Hepatocyte (in vitro differentiated cells): ENCODE data around the gene PRDM16. TPM values are rescaled to one million over a fixed set of nuclear protein-coding genes. Genes with fewer than 3 reads are reported as not detected.

ENCODE experiments used
- DNase-seq: peaks from one replicate; pipeline ENCODE4 v3.0.0-alpha.2; 2016; ENCODE audit warnings: low spot score
- H2AFZ ChIP-seq: fragments of 200-600 bp; sonication (generic); 2 replicates; pipeline ENCODE4 v1.6.0; 2016; ENCODE audit warnings: antibody characterized with exemption, mild to moderate bottlenecking
- H3K27ac ChIP-seq: fragments of 200-600 bp; sonication (generic); 2 replicates; pipeline ENCODE4 v1.5.1; 2016; ENCODE audit warnings: mild to moderate bottlenecking
- H3K27me3 ChIP-seq: fragments of 200-600 bp; sonication (generic); 2 replicates; pipeline ENCODE4 v1.6.1; 2016
- H3K36me3 ChIP-seq: fragments of 200-600 bp; sonication (generic); replicated peaks from 2 replicates; pipeline ENCODE4 v1.5.1; 2016; ENCODE audit warnings: low read depth; ENCODE audit not compliant: insufficient read depth
- H3K4me1 ChIP-seq: fragments of 200-600 bp; sonication (generic); 2 replicates; pipeline ENCODE4 v1.5.1; 2016; ENCODE audit warnings: mild to moderate bottlenecking, moderate library complexity; ENCODE audit not compliant: insufficient read depth
- H3K4me2 ChIP-seq: fragments of 200-600 bp; sonication (generic); 2 replicates; pipeline ENCODE4 v1.6.0; 2016
- H3K4me3 ChIP-seq: fragments of 200-600 bp; sonication (generic); 2 replicates; pipeline ENCODE4 v1.5.1; 2016; ENCODE audit warnings: mild to moderate bottlenecking
- H3K79me2 ChIP-seq: fragments of 200-600 bp; sonication (generic); 2 replicates; pipeline ENCODE4 v1.6.0; 2017; ENCODE audit warnings: mild to moderate bottlenecking
- H3K9me2 ChIP-seq: fragments of 200-600 bp; sonication (generic); replicated peaks from 2 replicates; pipeline ENCODE4 v1.6.0; 2017; ENCODE audit warnings: mild to moderate bottlenecking; ENCODE audit not compliant: insufficient read depth
- H3K9me3 ChIP-seq: fragments of 200-600 bp; sonication (generic); 2 replicates; pipeline ENCODE4 v1.5.1; 2016; ENCODE audit warnings: low read depth, mild to moderate bottlenecking
- H4K20me1 ChIP-seq: fragments of 200-600 bp; sonication (generic); 2 replicates; pipeline ENCODE4 v1.6.0; 2016; ENCODE audit warnings: mild to moderate bottlenecking; ENCODE audit not compliant: insufficient read depth, poor library complexity, severe bottlenecking
- EZH2 ChIP-seq: fragments of 200-600 bp; sonication (generic); IDR thresholded peaks from 2 replicates; pipeline ENCODE4 v1.6.1; 2016; ENCODE audit warnings: antibody characterized with exemption, mild to moderate bottlenecking, borderline replicate concordance
- EZH2phosphoT487 ChIP-seq: fragments of 200-600 bp; sonication (generic); IDR thresholded peaks from one replicate; pipeline ENCODE4 v1.6.1; 2018; ENCODE audit warnings: antibody characterized with exemption, mild to moderate bottlenecking, low read depth, moderate library complexity; ENCODE audit not compliant: unreplicated experiment, severe bottlenecking
- WGBS: methylation state at CpG from one replicate; pipeline ENCODE4 v1.1.6; 2016; ENCODE audit warnings: low lambda C conversion rate; ENCODE audit errors: missing lambda C conversion rate; 5-methylcytosine and 5-hydroxymethylcytosine counted together
- polyA plus RNA-seq: library from polyadenylated mRNA; unstranded; fragments of >200 nt; fragmentation: Nextera tagmentation; extraction: Ambion mirVana; gene quantifications from 2 replicates; pipeline ENCODE4 v1.2.1, GENCODE V29; 2016
- total RNA-seq: library from RNA; depleted of rRNA; stranded (reverse); fragments of >200 nt; gene quantifications from 2 replicates; pipeline ENCODE4 v1.2.3, GENCODE V29; 2014
- TF ChIP-seq, protein P1 (sequence below): fragments of 200-600 bp; sonication (generic); IDR thresholded peaks from 2 replicates; pipeline ENCODE4 v1.5.1; 2016; ENCODE audit warnings: antibody characterized with exemption, mild to moderate bottlenecking; ENCODE audit not compliant: poor library complexity

Gene PRDM16
- total and polyA plus RNA-seq, 2 experiments from 2014 or later, result 8.1 to 9.9 TPM

DNA sequence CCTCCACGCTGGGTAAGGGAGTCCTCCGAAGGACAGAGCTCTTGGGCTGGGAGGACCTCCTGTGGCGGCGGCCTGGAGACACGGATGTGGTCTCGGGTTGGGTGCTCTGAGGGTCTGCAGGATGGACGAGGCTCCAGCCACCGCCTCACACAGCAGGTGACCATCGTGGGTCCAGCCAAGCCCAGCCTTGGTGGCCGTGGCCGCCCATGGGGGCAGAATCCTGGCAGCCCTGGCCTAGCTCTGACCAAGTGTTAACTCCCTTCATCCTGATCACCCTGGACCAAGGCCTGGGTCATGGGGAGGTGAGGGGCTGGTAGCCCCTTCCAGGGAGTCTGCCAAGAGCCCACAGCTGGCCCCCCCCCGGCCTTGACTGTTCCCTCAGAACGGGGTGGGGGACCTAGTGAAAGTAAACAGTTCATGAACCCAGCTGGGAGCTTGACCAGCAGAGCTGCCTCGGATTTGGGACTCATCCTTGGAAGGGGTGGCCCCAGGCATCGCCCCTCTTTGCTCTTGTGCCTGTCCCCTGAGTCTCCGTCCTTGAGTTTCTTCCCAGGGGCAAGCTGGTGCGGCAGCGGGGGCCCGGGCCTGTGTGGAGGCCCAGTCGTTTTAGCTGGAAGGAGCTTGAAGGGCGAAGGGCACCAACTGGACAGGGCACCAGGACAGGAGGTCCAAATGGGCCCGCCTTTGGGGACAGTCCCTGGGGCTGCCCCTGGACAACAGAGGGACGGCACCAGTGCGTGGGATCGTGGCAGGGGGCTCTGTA, 403.3 kb downstream of the PRDM16 start:
- 89% methylated on average over 24 of the region's 25 CpGs for WGBS
- H3K4me1 ChIP-seq, result peaks cover 14% of the 10 kb centered on the region
- no peaks in the 10 kb centered on the region for H3K9me2 ChIP-seq
- no peaks in the 10 kb centered on the region for H3K9me3 ChIP-seq
- H3K36me3 ChIP-seq, result no peaks in the 10 kb centered on the region
- no peaks in the 10 kb centered on the region for H3K79me2 ChIP-seq
- no peak overlapping the region for H3K4me3 ChIP-seq
- H3K27ac ChIP-seq, result peak overlapping the region; percentile 54
- no peaks in the 10 kb centered on the region for H4K20me1 ChIP-seq
- no peak overlapping the region for H3K4me2 ChIP-seq
- H2AFZ ChIP-seq, result no peak overlapping the region
- TF ChIP-seq EZH2phosphoT487 (no peak), EZH2 (no peak)
- TF ChIP-seq, protein P1, sequence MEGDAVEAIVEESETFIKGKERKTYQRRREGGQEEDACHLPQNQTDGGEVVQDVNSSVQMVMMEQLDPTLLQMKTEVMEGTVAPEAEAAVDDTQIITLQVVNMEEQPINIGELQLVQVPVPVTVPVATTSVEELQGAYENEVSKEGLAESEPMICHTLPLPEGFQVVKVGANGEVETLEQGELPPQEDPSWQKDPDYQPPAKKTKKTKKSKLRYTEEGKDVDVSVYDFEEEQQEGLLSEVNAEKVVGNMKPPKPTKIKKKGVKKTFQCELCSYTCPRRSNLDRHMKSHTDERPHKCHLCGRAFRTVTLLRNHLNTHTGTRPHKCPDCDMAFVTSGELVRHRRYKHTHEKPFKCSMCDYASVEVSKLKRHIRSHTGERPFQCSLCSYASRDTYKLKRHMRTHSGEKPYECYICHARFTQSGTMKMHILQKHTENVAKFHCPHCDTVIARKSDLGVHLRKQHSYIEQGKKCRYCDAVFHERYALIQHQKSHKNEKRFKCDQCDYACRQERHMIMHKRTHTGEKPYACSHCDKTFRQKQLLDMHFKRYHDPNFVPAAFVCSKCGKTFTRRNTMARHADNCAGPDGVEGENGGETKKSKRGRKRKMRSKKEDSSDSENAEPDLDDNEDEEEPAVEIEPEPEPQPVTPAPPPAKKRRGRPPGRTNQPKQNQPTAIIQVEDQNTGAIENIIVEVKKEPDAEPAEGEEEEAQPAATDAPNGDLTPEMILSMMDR, result no peak
- H3K27me3 ChIP-seq, result no peaks in the 10 kb centered on the region
- DNase-seq, result no peak

DNA sequence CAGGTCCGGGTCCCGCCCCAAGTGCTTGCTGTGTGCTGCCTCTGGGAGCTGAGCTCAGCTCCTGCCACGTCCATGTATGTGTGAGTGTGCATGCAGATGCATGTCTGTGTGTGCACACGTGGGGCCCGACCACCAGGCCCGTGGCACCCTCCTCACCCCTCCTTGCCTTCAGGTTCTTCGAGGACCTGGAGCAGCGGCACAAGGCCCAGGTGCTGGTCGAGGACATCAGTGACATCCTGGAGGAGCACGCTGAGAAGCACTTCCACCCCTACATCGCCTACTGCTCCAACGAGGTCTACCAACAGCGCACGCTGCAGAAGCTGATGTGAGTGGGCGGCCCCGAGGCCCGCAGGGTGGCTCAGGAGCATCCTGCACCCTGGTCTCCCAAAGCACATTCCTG, 403.9 kb downstream of the PRDM16 start:
- no peaks in the 10 kb centered on the region for H3K9me3 ChIP-seq
- no peaks in the 10 kb centered on the region for H3K27me3 ChIP-seq
- DNase-seq, result no peak
- H3K79me2 ChIP-seq, result no peaks in the 10 kb centered on the region
- no peak overlapping the region for H3K27ac ChIP-seq
- H3K4me2 ChIP-seq, result no peak overlapping the region
- no peak overlapping the region for H2AFZ ChIP-seq
- no peak overlapping the region for H3K4me3 ChIP-seq
- 95% methylated on average over 17 of the region's 17 CpGs for WGBS
- no peaks in the 10 kb centered on the region for H3K36me3 ChIP-seq
- no peaks in the 10 kb centered on the region for H3K9me2 ChIP-seq
- TF ChIP-seq, protein P1, result no peak
- TF ChIP-seq EZH2 (no peak), EZH2phosphoT487 (no peak)
- peaks cover 14% of the 10 kb centered on the region for H3K4me1 ChIP-seq
- H4K20me1 ChIP-seq, result no peaks in the 10 kb centered on the region

DNA sequence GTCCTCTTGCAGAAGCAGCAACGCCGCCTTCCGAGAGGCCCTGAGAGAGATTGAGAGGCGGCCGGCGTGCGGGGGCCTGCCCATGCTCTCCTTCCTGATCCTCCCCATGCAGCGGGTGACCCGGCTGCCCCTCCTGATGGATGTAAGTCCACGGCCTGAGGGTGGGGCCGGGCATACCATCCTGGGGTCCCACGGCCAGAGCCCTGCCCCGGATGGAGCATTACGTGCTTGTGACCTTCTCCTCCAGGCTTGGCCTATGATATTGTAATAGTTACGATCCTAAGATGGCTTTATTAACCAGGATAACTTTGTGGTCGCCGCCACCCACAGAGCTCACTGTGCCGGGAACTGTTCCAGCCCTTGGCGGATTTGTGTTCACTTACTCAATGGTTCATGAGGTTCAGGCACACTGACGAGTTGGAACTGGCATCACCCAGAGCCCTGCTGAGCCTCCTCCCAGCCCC, 404.4 kb downstream of the PRDM16 start:
- H3K79me2 ChIP-seq, result no peaks in the 10 kb centered on the region
- WGBS, result 81% methylated on average over 20 of the region's 20 CpGs
- no peaks in the 10 kb centered on the region for H4K20me1 ChIP-seq
- no peak for DNase-seq
- no peak overlapping the region for H3K4me3 ChIP-seq
- H2AFZ ChIP-seq, result no peak overlapping the region
- no peaks in the 10 kb centered on the region for H3K9me3 ChIP-seq
- no peaks in the 10 kb centered on the region for H3K9me2 ChIP-seq
- TF ChIP-seq EZH2, result no peak
- TF ChIP-seq, protein P1, result no peak
- no peak for TF ChIP-seq EZH2phosphoT487
- no peaks in the 10 kb centered on the region for H3K27me3 ChIP-seq
- H3K27ac ChIP-seq, result no peak overlapping the region
- H3K4me2 ChIP-seq, result no peak overlapping the region
- peaks cover 14% of the 10 kb centered on the region for H3K4me1 ChIP-seq
- no peaks in the 10 kb centered on the region for H3K36me3 ChIP-seq
